CD4-positive, alpha-beta T cell treated with Interleukin-6 for 4 hours (primary cell): ENCODE measurements around the gene PDE6B.
"Not testable (repeated sequence)": the region's sequence is repeated elsewhere in the genome, so short reads cannot be mapped to it uniquely, and the experiment has no call there.

Experiments used
- DNase-seq: peaks from one replicate; pipeline ENCODE4 v3.0.0-alpha.2; 2020; ENCODE audit warnings: mixed read lengths

PDE6B gene

DNA sequence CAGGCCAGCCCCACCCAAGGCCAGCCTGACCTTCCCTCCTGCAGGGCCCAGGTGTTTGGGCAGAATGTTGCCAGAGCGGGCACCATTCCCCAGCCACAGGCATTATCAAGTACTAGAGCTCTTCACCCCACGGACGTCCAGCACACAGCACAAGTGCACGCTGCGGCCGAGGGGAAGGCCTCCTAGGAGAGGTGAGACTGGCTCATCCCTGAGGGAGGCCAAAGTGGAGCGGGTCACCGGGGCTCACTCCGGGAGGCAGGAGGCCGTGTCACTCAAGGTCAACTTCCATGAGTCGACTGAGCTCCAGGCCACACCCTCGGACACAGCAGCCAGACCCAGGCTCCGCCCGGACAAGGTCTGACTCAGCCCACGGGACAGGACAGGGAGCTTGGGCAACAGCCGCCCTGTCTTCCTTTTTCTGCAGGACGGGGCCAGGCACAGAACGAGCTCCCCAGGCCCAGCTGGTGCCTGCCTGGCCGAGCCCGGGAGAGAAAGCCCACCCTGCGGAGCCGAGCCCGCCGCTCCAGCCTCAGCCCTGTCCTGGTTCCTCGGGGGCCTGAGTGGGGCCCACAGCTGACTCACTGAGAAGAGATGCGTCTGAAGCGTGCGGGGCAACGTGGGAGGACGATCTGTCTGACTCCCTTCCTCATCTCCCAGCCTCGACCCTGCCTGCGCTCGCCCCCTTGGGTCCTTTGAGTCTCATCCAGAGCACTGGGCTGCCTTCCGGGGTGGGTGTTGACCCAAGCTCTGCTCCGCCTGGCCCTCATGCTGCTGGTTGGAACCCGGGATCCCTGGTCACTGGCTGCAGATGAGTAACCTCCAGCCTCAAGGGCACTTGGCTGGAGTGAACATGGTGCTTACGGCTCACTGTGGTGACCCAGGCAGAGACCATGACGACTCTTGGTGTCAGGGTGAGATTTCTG is 61.9 kb downstream of the PDE6B start:
- no peak for DNase-seq

DNA sequence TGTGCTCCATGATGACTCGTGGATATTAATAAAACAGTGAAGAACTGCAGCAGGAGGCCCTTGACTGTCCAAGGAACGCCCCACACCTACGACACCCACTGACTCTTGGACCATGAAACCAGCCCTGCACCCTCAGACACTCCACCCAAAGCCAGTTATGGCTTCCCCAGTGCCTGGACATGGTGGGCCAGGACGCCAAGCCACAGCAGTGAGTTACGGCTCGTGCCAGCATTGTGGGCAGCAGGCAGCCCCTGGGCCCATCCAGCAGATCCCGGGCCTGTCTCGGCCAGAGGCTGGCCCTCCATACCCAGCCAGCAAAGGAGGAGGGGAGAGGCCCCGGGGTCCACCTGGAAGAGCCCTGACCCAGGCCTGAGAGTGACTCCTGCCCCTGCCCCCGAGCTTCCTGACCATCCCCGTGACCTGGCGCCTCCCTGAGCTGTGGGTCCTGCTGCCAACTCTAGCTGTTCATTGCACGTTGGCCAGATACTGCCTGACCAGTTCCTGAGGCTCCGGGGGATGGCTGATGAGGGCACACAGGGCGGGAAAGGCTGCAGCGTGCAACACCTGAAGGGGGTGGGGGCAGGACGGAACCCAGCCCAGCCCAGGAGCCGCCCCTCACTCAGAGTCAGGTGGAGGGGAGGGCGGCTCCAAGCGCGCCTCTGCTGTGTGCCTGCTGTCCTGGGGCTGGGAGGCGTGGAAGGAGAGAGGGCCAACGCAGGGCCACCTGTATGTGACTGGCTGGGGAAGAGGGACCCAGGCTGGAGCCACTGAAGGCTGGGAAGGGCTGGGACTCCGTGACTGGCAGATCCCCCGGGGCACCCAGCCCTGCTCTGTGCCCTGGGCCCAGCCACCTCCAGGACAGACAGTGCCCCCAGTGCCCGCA is 62.8 kb downstream of the PDE6B start:
- no peak for DNase-seq

DNA sequence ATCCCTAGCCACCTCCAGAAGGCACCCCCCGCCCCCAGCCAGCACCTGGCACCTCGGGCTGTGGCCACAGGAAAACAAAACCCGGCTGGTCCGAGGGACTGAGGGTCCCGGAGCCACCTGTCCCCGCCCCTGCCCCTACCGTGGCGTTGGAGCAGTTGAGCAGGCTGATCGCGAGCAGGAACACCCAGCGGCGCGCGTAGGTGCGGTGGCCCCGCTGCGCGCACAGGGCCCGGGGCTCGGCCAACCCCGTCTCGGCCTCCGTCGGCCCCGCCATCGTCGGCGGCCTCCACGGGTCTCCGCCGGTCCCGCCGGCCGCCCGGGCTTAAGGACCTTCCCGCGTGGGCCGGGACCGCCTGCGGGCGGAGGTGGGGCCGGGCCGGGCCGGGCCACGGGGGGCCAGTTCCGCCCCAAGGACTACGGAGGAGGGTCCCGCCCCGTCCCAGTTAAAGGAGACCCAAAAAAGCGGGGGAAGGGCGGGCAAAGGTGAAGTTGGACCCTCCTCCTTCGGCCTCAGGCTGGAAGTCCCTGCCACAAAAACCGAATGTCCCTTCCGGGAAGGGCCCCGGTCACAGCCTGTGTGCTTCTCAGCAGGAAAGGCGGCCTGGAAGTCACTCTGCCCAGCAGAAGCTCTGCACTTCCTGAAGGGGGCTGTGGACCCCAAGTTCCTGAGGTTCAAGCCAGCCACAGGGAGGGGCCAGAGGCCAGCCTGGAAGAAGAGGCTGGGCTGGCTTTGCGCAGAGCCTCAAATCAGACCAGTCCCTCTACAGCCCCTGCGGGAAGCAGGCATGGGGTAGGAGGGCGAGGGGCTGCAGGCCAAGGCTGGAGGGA is 63.7 kb downstream of the PDE6B start, which contains the start of gene SLC49A3:
TSS of gene SLC49A3 (minus strand) at position 298 of the 828 bp plus-strand sequence. CDS start at position 274, 24 bp downstream.
- DNase-seq: no peak

DNA sequence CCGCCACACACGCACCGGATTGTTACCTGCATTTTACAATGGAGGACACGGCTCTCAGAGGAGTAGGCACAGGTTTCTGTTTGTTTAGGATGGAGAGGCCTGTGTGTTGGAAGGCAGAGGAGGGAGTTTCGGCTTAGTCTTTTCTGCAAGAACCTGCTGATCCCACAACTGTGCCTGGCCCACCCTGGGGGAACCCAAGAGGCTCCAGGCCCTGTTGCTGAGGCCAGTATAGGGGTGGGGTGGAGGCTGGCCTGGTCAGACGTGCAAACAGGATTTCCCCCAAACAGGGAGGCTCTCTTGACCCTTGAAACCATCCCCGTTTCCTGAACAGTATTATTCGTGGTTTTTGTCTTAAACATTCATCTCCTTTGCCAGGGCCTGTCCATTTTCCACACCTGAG is 64.3 kb downstream of the PDE6B start:
- no peak for DNase-seq

DNA sequence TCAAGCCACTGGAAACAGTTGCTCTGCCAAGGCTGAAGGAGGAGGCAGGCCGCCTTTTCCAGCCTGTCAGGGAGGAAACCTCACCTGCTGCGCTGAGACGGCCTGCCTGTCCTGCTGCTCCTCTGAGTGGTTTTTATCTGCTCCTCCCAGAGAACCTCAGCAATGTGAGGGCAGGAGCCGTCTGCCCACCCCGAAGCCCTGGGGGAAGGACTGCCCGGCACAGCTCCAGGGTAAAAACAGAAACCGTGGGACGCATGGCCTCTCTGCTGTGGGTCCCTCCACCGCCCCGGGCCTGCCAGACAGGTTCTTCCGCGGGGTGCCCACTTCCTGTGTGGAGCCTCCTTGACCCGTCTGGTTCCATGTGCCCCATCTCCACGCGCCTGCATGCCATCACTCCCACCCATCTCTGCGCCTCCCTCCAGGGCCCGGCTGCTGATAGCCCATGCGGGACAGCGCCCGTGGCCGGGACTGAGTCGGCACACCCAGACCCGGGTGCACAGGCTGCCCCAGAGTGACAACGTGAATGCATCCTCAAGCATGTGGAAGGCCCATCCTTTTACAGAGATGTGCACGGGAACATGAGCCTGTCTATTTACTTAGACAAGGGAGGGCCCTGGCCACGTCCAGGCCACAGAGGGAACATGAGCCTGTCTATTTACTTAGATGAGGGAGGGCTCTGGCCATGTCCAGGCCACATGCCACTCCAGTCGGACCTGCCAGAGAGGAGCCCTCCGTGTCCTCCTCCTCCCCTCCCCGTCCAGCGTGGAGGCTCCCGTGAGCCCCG is 67.6 kb downstream of the PDE6B start:
- DNase-seq: no peak

DNA sequence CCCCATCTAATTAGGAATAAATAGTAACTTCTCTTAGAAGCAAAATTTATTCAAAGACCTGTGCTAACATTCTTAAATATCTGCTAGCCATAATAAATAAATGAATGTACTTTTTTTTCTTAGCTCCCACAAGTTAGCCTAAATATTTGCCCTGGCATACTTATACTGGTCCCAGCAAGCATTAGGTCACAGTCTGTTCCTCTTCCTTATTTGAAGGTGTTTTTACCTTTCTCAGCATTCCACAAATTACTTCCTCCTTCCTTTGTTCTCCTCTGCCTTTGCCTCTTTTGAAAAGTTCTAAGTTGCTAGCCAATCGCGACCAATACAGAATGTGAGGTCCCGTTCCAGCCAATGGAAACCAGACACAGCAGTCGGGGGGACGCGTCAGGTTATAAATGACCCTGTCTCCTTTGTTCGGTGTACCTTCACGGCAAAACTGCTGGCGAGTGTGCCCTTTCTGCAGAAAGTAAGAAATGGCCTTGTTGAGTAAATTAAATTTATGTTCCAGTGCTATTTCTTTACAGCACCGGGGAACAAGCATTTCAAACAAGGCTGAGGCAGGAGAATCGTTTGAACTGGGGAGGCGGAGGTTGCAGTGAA is 69.1 kb downstream of the PDE6B start:
- DNase-seq: not testable (repeated sequence)

DNA sequence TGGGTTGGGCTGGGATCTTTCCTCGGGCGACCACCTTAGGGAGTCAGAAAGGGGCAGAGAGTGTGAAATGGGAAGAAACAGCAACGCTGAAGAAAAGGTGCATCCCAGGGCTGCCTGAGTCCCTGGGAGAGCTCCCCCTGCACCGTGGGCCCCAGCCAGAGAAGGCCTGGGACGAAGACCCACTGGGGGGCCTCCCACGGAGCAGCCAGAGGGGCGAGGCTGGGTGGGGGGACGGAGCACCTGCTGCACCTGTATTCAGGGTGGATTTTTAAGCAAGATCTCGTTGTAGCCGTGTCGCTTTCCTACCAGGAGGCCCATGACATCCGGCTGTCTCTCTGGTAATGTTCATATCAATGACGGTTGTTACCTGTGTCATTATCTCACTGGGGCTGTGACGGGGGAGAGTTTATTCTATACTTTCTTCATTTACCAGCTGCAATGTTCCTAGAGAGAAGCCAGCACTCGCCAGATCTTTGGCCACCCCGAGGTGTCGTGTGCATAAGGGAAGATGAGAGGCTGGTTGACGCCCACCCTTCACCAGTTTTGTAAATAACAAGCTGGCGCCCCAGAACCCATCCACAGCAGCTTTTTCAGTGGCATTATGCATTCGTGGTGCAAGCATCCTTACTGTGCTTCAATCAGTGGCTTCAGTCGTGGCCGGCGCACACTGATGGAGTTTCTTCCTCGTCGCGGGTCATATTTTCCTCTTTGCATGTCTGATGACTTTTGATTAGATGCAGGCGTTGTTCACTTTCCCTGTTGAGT is 74.6 kb downstream of the PDE6B start:
- no peak for DNase-seq

DNA sequence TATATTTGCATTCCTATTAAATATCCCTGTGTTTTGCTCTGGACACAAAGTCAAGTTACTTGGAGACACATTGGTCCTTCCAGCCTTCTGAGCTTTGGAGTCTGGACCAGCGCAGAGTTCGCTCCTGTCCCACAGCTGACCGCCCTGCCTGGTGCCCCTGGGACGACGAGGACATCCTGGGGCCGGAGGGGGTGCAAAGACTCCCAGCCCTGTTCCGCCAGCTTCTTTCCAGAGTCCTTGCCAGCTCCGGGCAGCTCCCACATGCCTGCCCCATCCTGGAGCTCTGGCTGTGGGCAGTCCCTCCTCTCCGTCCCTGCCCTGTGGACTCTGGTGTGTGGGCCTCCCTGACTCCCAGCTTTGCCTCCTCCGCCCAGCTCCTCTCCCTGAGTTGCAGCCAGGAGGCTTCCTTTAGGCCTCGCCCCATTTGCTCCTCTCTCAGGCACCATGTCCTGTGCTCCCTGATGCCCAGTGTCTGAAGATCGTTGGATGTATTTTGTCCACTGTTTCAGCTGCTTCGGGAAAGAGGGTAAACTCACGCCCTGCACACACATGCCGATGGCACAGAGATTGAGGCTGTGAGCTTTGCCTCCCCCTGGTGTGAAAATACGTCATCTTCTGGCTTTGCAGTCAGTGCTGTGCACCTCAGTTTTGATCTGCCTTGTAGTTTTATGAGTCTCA is 75.4 kb downstream of the PDE6B start:
- no peak for DNase-seq

DNA sequence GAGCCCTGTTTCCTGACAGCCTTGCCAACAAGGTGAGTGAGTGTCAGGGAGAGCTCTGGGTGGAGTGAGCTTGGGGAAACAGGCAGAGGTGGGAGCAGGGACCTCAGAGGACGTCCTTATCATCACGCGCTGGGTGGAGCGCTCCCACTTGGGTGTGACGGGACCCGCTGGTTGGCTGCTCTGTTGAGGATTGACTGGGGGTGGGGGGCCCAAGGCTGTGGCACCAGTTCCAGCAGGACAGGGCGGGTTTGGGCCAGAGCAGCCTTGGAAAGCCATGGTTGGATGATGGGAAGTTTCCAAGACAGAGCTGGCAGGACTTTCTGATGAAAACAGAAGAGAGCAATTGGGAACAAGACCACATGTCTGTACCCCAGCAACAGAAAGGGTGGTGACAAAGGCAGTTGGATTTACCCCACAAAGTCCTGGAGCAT is 77.3 kb downstream of the PDE6B start:
- DNase-seq: no peak

DNA sequence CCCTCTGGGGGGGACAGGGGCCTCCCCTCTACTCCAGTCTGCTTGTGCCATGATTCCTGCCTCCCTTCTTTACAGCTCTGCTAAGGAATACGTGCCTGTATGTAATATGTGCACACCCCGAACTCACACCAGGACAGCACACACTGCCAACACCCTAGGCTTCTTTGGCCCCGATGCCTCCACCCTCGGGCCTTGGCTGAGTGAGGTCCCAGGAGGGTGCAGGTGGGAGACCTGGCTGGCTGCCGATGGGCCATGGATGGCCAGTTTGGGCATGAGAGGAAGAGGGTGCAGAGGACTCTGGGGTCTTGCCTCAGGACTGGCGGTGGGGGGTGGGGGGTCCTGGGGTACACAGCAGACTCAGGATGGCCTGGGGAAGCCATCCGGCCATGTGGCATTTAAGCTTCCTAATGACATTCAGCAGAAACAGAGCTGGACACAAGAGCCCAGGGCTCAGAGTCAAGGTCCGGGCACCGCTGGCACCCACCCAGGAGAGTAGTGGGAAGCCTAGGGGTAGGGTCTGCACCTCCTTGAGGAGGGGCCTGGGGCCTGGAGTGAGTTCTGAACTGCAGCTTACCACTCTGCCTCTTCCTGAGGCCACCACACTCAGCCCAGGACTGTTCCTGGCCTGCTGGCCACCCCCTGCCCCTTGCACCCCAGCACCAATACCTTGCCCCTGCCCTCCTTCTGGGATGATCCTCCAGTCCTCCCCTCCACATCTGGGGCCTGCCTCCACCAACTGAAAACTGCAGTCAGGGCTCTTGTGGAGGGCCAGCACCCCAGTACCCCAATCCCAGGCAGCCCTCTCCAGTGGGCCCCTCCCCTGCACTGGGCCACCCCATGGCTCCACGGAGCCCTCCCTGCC is 78.2 kb downstream of the PDE6B start:
- no peak for DNase-seq

DNA sequence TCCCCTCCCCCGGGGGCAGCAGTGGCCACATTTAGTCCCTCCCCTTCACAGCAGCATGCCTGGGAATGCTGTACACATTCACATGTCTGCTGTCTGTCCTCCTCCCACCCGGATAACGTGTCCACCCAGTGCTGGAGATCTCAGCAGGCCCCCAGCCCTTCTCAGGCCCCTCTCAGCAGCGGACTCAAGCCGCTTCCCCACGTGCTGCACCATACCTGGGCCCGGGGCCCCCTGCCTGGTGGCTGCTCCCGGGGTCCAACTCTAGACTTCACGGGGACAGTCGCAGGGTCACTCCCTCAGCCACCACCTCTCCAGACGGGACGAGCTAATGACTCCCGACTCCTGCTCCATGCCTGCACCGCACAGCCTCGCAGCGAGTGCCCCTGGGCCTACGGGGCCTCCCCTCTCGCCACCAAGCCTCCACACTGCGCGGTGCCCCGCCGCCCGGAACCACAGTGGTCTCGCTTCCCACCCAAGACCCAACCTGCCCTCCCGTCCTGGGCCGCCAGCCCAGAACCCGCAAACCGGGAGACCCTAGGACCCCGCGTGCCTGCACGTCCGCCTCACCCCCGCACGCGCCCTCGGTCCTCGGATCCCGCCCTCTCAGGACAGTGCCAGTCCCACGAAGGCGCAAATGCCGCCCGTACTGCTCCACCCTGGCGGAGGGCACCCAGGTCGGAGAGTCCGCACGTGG is 79.0 kb downstream of the PDE6B start:
- DNase-seq: no peak

DNA sequence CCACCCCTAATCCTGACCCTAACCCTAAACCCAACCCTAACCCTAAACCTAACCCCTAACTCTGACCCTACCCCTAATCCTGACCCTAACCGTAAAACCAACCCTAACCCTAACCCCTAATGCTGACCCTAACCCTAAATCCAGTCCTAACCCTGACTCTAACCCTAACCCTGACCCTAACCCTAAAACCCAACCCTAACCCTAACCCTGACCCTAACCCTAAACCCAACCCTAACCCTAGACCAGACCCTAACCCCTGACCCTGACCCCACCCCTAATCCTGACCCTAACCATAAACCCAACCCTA is 79.6 kb downstream of the PDE6B start:
- DNase-seq: no peak

DNA sequence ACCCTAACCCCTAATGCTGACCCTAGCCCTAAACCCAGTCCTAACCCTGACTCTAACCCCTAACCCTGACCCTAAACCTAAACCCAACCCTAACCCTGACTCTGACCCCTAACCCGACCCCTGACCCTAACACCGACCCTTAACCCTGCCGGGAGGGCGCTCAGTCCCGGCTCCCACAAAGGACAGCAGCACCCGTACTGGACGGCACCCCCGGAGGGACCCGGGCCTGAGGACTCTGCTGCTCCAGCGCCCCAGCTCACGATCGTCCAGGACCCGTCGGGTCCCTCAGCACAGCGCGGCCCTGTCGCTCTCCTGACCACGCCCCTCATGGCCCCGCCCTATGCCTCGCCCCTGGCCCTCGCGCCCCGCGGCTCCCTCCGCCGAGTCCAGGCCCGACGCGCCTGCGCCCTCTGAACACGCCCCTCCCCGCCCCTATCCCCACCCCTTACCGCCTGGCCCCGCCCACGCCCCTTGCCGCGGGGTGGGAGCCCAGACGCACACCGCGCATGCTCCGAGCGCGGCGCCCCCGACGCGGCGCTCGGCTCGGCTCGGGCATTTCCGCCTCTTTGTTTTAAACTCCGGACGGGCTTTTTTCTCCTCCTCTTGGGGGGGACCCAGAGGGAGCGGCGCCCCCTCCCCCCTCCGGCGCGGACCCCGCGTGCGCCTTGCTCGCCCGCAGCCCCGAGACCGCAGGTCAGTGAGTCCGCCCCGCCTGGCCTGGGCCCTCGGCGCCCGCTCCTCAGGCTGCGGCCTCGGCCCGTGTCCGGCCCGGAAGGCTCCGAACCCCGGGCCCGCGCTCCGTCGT is 80.1 kb downstream of the PDE6B start, which contains the start of gene PCGF3:
TSS of gene PCGF3 (plus strand) at position 555 of the 805 bp plus-strand sequence. CDS start 27,849 bp downstream, outside the sequence.
- peak; percentile 98 for DNase-seq

DNA sequence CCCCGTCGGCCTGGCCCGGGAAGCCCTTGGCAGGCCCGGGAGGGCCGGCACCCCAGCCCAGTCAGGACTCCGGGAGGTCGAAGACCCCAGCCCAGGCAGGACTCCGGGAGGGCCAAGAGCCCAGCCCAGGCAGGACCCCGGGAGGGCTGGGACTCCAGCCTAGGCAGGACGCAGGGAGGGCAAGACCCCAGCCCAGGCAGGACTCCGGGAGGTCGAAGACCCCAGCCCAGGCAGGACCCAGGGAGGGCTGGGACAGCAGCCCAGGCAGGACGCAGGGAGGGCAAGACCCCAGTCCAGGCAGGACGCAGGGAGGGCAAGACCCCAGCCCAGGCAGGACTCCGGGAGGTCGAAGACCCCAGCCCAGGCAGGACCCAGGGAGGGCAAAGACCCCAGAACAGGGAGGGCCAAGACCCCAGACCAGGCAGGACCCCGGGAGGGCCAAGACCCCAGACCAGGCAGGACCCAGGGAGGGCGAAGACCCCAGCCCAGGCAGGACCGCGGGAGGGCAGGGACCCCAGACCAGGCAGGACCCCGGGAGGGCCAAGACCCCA is 80.8 kb downstream of the PDE6B start:
- not testable (repeated sequence) for DNase-seq

DNA sequence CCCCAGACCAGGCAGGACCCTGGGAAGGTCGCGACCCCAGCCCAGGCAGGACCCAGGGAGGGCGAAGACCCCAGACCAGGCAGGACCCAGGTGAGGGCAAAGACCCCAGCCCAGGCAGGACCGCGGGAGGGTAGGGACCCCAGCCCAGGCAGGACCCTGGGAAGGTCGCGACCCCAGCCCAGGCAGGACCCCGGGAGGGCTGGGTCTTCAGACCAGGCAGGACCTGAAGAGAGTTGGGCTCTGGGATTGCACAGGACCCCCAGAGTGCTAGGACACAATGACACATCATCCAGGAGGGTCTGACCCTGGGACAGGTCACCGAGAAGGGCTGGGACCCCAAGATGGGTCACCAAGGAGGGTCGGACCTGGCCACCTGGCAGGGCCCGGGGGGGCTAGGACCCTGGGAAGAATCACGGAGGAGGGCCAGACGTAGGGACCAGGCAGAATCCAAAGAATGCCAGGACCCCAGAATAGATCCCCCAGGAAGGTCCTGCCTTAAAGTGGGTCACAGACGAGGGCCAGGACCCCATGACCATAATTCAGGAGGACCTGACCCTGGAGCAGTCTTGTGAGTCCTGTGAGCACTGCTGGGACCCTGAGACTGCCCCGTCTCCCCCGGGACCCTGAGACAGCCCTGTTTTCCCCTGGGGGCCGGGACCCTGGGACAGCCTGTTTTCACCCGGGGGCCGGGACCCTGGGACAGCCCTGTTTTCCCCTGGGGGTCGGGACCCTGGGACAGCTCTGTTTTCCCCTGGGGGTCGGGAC is 81.6 kb downstream of the PDE6B start:
- no peak for DNase-seq

DNA sequence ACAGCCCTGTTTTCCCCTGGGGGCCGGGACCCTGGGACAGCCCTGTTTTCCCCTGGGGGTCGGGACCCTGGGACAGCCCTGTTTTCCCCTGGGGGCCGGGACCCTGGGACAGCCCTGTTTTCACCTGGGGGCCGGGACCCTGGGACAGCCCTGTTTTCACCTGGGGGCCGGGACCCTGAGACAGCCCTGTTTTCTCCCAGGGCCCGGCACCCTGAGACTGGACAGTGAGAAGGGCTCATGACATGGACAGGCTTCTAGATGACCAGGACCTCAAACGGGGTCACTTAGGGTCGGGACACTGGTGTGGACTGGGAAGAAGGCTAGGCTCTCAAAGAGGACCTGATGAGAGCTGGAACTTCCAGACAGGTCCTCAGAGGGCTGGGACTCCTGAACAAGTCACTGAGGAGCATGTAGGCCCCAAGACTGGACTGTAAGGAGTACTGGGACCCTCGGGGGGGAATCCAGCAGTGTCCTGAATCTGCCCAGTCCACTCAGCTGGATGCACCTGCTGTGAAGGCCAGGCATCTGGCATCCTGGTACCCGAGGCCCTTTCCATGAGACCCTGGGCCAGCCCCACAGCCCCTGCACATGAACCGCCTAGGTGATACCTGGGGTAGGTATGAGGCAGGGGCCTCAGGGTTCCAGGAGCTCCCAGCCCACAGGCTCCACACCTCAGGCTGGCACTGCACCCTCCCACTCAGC is 82.7 kb downstream of the PDE6B start:
- no peak for DNase-seq
